Endothelial cell of umbilical vein (primary cell): ENCODE measurements around the gene AP1G2. TPM values are rescaled to one million over a fixed set of nuclear protein-coding genes. Genes with fewer than 3 reads are reported as not detected.

Experiments
- BruUV-seq: library from RNA; stranded (reverse); fragments of 400-500 nt; replicated peaks from 2 replicates; lab custom pipeline; 2021; lab: Mats Ljungman, UMichigan
- CTCF ChIA-PET: fragments of 300-600, 350-600 bp; sonication (Branson Sonifier 250); formaldehyde crosslinking; loops from one replicate; lab custom pipeline; 2021; ENCODE audit warnings: antibody characterized with exemption, inconsistent platforms; lab: Charles Lee
- POLR2A ChIA-PET: fragments of 300-600, 350-600 bp; sonication (Branson Sonifier 250); formaldehyde crosslinking; loops from one replicate; lab custom pipeline; 2021; ENCODE audit warnings: antibody characterized with exemption, inconsistent platforms; lab: Charles Lee
- DNase-seq: peaks from one replicate; pipeline ENCODE4 v3.0.0-alpha.2; 2011; ENCODE audit warnings: low read depth, low spot score
- FAIRE-seq: peaks from 2 replicates; lab custom pipeline; 2011; peaks lifted over from hg19 to GRCh38; lab: Jason Lieb, UNC
- H2AFZ ChIP-seq: 2 replicates; pipeline ENCODE4 v1.6.0; 2012; ENCODE audit warnings: low read depth, low read length, control low read depth, inconsistent platforms
- H3K27ac ChIP-seq: 2 replicates; pipeline ENCODE4 v1.5.1; 2011; ENCODE audit warnings: low read depth, mild to moderate bottlenecking, control low read depth, low read length, moderate library complexity; ENCODE audit not compliant: insufficient read depth
- H3K27me3 ChIP-seq, 2 experiments: 2 replicates each; pipeline versions ENCODE4 v1.6.0 to v1.6.1; 2011; ENCODE audit warnings: low read length in 2 of 2, mixed read lengths in 1 of 2; ENCODE audit not compliant: control insufficient read depth in 2 of 2, insufficient read depth in 2 of 2
- H3K36me3 ChIP-seq, 2 experiments: 2 replicates in 1 of 2; 3 replicates in 1 of 2; pipeline ENCODE4 v1.5.1; 2011; ENCODE audit warnings: low read length in 2 of 2, mild to moderate bottlenecking in 1 of 2, moderate library complexity in 1 of 2; ENCODE audit not compliant: control insufficient read depth in 2 of 2, insufficient read depth in 2 of 2; ENCODE audit errors: extremely low read depth in 1 of 2
- H3K4me1 ChIP-seq: 3 replicates; pipeline ENCODE4 v1.5.1; 2011; ENCODE audit warnings: mild to moderate bottlenecking, low read length; ENCODE audit not compliant: control insufficient read depth, insufficient read depth; ENCODE audit errors: extremely low read depth
- H3K4me2 ChIP-seq: 2 replicates; pipeline ENCODE4 v1.6.1; 2011; ENCODE audit warnings: low read length, control low read depth, mixed read lengths; ENCODE audit not compliant: insufficient read depth
- H3K4me3 ChIP-seq, 3 experiments: fragments of 200-600 bp in 1 of 3; sonication (generic), shearing (Covaris generic) in 1 of 3; replicated peaks in 1 of 3; 2 replicates each; pipeline ENCODE4 v1.5.1; 2011 to 2016; ENCODE audit warnings: control low read depth in 3 of 3, low read length in 3 of 3, mild to moderate bottlenecking in 2 of 3, inconsistent platforms in 1 of 3, low read depth in 1 of 3, moderate library complexity in 1 of 3; ENCODE audit not compliant: insufficient read depth in 1 of 3
- H3K79me2 ChIP-seq: 2 replicates; pipeline ENCODE4 v1.6.0; 2012; ENCODE audit warnings: low read length, inconsistent platforms; ENCODE audit not compliant: control insufficient read depth, insufficient read depth
- H3K9ac ChIP-seq: replicated peaks from 2 replicates; pipeline ENCODE3; 2011; ENCODE audit warnings: low read length, control low read depth; ENCODE audit not compliant: insufficient read depth; ENCODE audit errors: extremely low read depth
- H3K9me1 ChIP-seq: replicated peaks from 3 replicates; pipeline ENCODE4 v1.6.0; 2011; ENCODE audit warnings: mild to moderate bottlenecking, low read length; ENCODE audit not compliant: control insufficient read depth, insufficient read depth; ENCODE audit errors: extremely low read depth
- H3K9me3 ChIP-seq: replicated peaks from 2 replicates; pipeline ENCODE4 v1.5.1; 2012; ENCODE audit warnings: low read length, inconsistent platforms; ENCODE audit not compliant: control insufficient read depth, insufficient read depth
- H4K20me1 ChIP-seq: replicated peaks from 2 replicates; pipeline ENCODE3; 2011; ENCODE audit warnings: mild to moderate bottlenecking, low read length; ENCODE audit not compliant: control insufficient read depth, insufficient read depth; ENCODE audit errors: extremely low read depth
- CTCF ChIP-seq, 2 donors: IDR thresholded peaks; 1 replicate in 1 of 2; 2 replicates in 1 of 2; pipeline ENCODE4 v1.5.1; 2011; ENCODE audit warnings: low read length in 2 of 2, mild to moderate bottlenecking in 2 of 2, moderate library complexity in 2 of 2, control low read depth in 1 of 2, inconsistent platforms in 1 of 2, low read depth in 1 of 2; ENCODE audit not compliant: insufficient read depth in 1 of 2; ENCODE audit errors: extremely low read depth in 1 of 2
- EZH2 ChIP-seq: IDR thresholded peaks from 2 replicates; pipeline ENCODE4 v1.6.1; 2012; ENCODE audit warnings: borderline replicate concordance, low read depth, mild to moderate bottlenecking, moderate library complexity, low read length, inconsistent platforms; ENCODE audit not compliant: severe bottlenecking
- FOS ChIP-seq: IDR thresholded peaks from 2 replicates; pipeline ENCODE4 v1.6.1; 2011; ENCODE audit warnings: mild to moderate bottlenecking, low read length, moderate library complexity, borderline replicate concordance; ENCODE audit not compliant: insufficient read depth
- GATA2 ChIP-seq: IDR thresholded peaks from 2 replicates; pipeline ENCODE4 v1.7.0; 2011; ENCODE audit warnings: low read depth, mild to moderate bottlenecking, moderate library complexity, mixed read lengths, low read length; ENCODE audit not compliant: insufficient read length, insufficient read depth
- JUN ChIP-seq: IDR thresholded peaks from 2 replicates; pipeline ENCODE4 v1.6.1; 2011; ENCODE audit warnings: borderline replicate concordance, low read depth; ENCODE audit not compliant: insufficient read length, insufficient read depth
- MAX ChIP-seq: IDR thresholded peaks from 2 replicates; pipeline ENCODE4 v1.6.1; 2011; ENCODE audit not compliant: insufficient read depth, insufficient read length
- MYC ChIP-seq: IDR thresholded peaks from one replicate; pipeline ENCODE4 v1.6.1; 2011; ENCODE audit warnings: mild to moderate bottlenecking, low read depth, low read length
- POLR2A ChIP-seq: IDR thresholded peaks from 2 replicates; pipeline ENCODE4 v1.6.1; 2012; ENCODE audit warnings: low read depth, mild to moderate bottlenecking, control low read depth, low read length
- dilution Hi-C: fragments of 300-500 bp; cut with MboI; formaldehyde crosslinking; loops from one replicate; pipeline ENCODE4 v1.15.0; 2019; ENCODE audit warnings: low sequenced_read_pairs; ENCODE audit not compliant: extremely low pct_ligation_motif_present
- intact Hi-C: fragments of 100-400 bp; cut with micrococcal nuclease; formaldehyde crosslinking; loops from one replicate; pipeline ENCODE4 v1.10.0; 2022
- polyA plus RNA-seq, 4 experiments: library from polyadenylated mRNA; depleted of rRNA in 3 of 4; stranded (reverse) in 3 of 4; unstranded in 1 of 4; fragments of >200 nt; gene quantifications; 2 replicates each; pipeline versions ENCODE4 v1.2.1 to v1.2.3, GENCODE V29; 2011 to 2012; ENCODE audit warnings: missing spikeins in 1 of 4
- total RNA-seq: library from RNA; stranded (reverse); gene quantifications from 2 replicates; pipeline ENCODE4 v1.2.3, GENCODE V29; 2021

The AP1G2 gene
- total and polyA plus RNA-seq, 2 donors (not counting 3 experiments of a cell fraction or from before 2014, with no cell fraction given), result 39.0 to 55.8 TPM

DNA sequence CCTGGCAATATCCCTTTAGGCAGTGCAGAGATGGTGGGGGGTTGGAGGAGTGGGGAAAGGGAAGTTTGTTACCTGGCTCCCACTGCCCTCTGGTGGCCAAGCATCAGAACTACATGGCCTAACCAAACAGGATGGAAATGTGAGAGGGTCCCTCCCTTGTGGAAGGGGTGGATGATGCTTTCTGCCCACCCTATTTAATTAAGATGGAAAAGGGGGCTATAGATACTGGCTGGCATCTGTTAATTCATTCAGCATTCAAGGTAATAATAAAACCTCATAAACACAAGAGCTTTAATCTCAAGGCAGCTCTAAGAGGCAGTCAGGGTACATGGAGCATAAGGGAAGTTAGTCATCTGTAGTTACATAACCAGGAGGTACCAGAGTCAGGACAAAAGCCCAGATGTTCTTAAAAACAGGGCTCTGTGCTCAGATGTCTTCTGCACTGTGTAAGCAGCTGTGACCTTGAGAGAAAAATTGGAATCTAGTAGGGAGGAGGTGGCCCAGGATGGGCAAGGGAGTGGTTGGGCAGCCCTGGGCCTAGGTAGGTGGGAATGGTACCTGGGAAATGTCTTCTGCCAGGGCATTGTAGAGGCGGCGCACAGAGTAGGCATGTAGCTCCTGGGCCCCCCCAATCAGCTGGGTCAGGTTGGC is 4.6 kb downstream of the AP1G2 start:
- Histone ChIP-seq H2AFZ (no peak overlapping the region), H3K4me1 (peaks cover 4% of the 10 kb centered on the region), H3K36me3 (peaks cover 0 to 11% of the 10 kb centered on the region in 2 experiments), H3K4me3 (no peak overlapping the region), H3K27me3 (no peaks in the 10 kb centered on the region), H3K79me2 (no peaks in the 10 kb centered on the region), H3K27ac (no peak overlapping the region), H3K4me2 (no peak overlapping the region), H3K9ac (no peak overlapping the region), H3K9me3 (no peaks in the 10 kb centered on the region), H3K9me1 (no peaks in the 10 kb centered on the region), H4K20me1 (no peaks in the 10 kb centered on the region)
- dilution Hi-C loops, result no loop called here
- TF ChIP-seq MYC, result no peak
- TF ChIP-seq POLR2A, result no peak
- peak; percentile 91 to 94 for TF ChIP-seq CTCF (IDR thresholded peaks at IDR 0.05; ENCODE audit: extremely low read depth in 1 of 2, insufficient read depth in 1 of 2, low read depth in 1 of 2, low read length in 2 of 2)
- no peak for TF ChIP-seq JUN
- TF ChIP-seq FOS, result no peak
- no peak for TF ChIP-seq MAX
- no peak for TF ChIP-seq GATA2
- TF ChIP-seq EZH2, result no peak
- intact Hi-C loops, result loop anchor here (1.0 kb wide), 2 partner anchors 85 to 235 kb away; no protein-coding TSS in a partner anchor
- DNase-seq, result peak; percentile 47
- POLR2A ChIA-PET, result no interaction called here
- peak; percentile 90 for FAIRE-seq
- CTCF ChIA-PET, result interaction anchor here (0.8 to 12.3 kb wide), 7 partner anchors 12 to 242 kb away, joined by 3 to 416 read pairs (median 3); partner anchors contain the start of gene PABPN1
- no TSS peak for BruUV-seq
